ENCODE measurements around the gene HSD17B2. TPM values are rescaled to one million over a fixed set of nuclear protein-coding genes. Genes with fewer than 3 reads are reported as not detected.

The HSD17B2 gene
- total RNA-seq, 1 donor: not detected

GRCh38 chr16:82146556-82146955 lies 111.5 kb downstream of the HSD17B2 start:
- Histone ChIP-seq H2AFZ (ENCODE audit: low read length) (no peak overlapping the region), H3K4me2 (ENCODE audit: insufficient read depth, low read length) (no peak overlapping the region), H3K4me3 (ENCODE audit: insufficient read depth, low read length) (no peak overlapping the region), H3K4me1 (ENCODE audit: insufficient read depth, low read length) (no peaks in the 10 kb centered on the region), H3K36me3 (ENCODE audit: insufficient read depth, low read length) (peaks cover 12% of the 10 kb centered on the region), H3K79me2 (ENCODE audit: insufficient read depth, low read length) (no peaks in the 10 kb centered on the region), H4K20me1 (ENCODE audit: insufficient read depth, low read length) (no peaks in the 10 kb centered on the region), H3K27me3 (ENCODE audit: insufficient read depth, low read length) (no peaks in the 10 kb centered on the region), H3K27ac (ENCODE audit: low read depth, low read length) (no peak overlapping the region), H3K9me3 (ENCODE audit: low read depth, low read length) (no peaks in the 10 kb centered on the region)
- TF ChIP-seq, protein P1, sequence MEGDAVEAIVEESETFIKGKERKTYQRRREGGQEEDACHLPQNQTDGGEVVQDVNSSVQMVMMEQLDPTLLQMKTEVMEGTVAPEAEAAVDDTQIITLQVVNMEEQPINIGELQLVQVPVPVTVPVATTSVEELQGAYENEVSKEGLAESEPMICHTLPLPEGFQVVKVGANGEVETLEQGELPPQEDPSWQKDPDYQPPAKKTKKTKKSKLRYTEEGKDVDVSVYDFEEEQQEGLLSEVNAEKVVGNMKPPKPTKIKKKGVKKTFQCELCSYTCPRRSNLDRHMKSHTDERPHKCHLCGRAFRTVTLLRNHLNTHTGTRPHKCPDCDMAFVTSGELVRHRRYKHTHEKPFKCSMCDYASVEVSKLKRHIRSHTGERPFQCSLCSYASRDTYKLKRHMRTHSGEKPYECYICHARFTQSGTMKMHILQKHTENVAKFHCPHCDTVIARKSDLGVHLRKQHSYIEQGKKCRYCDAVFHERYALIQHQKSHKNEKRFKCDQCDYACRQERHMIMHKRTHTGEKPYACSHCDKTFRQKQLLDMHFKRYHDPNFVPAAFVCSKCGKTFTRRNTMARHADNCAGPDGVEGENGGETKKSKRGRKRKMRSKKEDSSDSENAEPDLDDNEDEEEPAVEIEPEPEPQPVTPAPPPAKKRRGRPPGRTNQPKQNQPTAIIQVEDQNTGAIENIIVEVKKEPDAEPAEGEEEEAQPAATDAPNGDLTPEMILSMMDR (IDR thresholded peaks at IDR 0.05; ENCODE audit: extremely low read depth, low read depth, low read length): no peak
- no peak for DNase-seq (ENCODE audit: insufficient read length, low spot score, missing footprints)

DNA sequence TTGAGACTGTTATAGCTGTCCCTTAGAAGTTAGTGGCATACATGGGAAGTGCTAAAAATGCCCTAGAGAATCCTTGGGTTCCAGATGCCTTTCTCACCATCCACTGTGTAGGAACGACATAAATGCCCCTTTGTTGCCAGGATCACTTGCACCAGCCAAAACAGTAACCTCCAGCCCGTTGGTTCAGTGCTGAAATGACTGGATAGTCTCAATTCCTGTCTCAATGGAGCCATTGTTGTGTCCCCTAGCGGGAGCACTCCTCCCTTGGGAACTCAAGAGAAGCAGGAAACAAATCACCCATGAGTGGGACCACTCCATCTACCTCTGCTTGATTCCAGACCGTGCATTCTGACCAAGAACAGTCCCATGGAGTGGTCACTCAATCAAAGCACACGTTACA lies 111.9 kb downstream of the HSD17B2 start:
- no peak overlapping the region for H3K4me3 ChIP-seq (ENCODE audit: insufficient read depth, low read length)
- no peaks in the 10 kb centered on the region for H4K20me1 ChIP-seq (ENCODE audit: insufficient read depth, low read length)
- peaks cover 12% of the 10 kb centered on the region for H3K36me3 ChIP-seq (ENCODE audit: insufficient read depth, low read length)
- no peaks in the 10 kb centered on the region for H3K27me3 ChIP-seq (ENCODE audit: insufficient read depth, low read length)
- no peak overlapping the region for H3K27ac ChIP-seq (ENCODE audit: low read depth, low read length)
- no peaks in the 10 kb centered on the region for H3K4me1 ChIP-seq (ENCODE audit: insufficient read depth, low read length)
- no peak overlapping the region for H3K4me2 ChIP-seq (ENCODE audit: insufficient read depth, low read length)
- TF ChIP-seq, protein P1 (IDR thresholded peaks at IDR 0.05; ENCODE audit: extremely low read depth, low read depth, low read length): no peak
- no peaks in the 10 kb centered on the region for H3K79me2 ChIP-seq (ENCODE audit: insufficient read depth, low read length)
- no peak overlapping the region for H2AFZ ChIP-seq (ENCODE audit: low read length)
- H3K9me3 ChIP-seq (ENCODE audit: low read depth, low read length): no peaks in the 10 kb centered on the region
- no peak for DNase-seq (ENCODE audit: insufficient read length, low spot score, missing footprints)

DNA sequence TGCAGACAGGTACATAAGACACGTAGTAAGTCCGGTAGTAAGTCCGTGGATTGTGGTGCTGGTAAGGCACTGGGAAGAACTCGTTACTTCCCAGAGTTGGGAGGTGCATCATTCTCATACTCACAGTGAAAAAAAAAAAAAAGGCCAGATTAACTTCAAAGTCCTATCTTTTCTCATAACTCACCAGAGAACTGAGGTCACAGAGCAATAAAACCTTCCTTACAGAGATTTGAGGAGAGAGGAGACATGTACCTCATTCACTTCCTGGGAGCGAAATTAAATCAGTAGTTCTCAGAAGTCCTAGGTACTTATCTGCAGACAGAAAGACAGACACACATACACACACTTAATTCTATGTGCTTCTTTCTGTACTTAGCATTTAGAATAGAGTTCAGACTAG lies 112.5 kb downstream of the HSD17B2 start:
- H3K4me3 ChIP-seq (ENCODE audit: insufficient read depth, low read length): no peak overlapping the region
- H3K27ac ChIP-seq (ENCODE audit: low read depth, low read length): no peak overlapping the region
- peaks cover 13% of the 10 kb centered on the region for H3K36me3 ChIP-seq (ENCODE audit: insufficient read depth, low read length)
- peaks cover 3% of the 10 kb centered on the region for H3K79me2 ChIP-seq (ENCODE audit: insufficient read depth, low read length)
- TF ChIP-seq, protein P1 (IDR thresholded peaks at IDR 0.05; ENCODE audit: extremely low read depth, low read depth, low read length): no peak
- no peaks in the 10 kb centered on the region for H3K9me3 ChIP-seq (ENCODE audit: low read depth, low read length)
- H3K4me1 ChIP-seq (ENCODE audit: insufficient read depth, low read length): peaks cover 1% of the 10 kb centered on the region
- H3K27me3 ChIP-seq (ENCODE audit: insufficient read depth, low read length): no peaks in the 10 kb centered on the region
- peaks cover 1% of the 10 kb centered on the region for H4K20me1 ChIP-seq (ENCODE audit: insufficient read depth, low read length)
- H3K4me2 ChIP-seq (ENCODE audit: insufficient read depth, low read length): no peak overlapping the region
- DNase-seq (ENCODE audit: insufficient read length, low spot score, missing footprints): no peak
- H2AFZ ChIP-seq (ENCODE audit: low read length): no peak overlapping the region

Other genes starting within 250 kb of the HSD17B2 start
- gene SDR42E1, start 23.8 kb upstream of the HSD17B2 start, total RNA-seq: 0.29 and 1.4 TPM in 2 replicates
- 20.9 and 23.9 TPM in 2 replicates for gene MPHOSPH6, start 135.0 kb downstream of the HSD17B2 start, total RNA-seq